Neural cell (in vitro differentiated cells): ENCODE results near the gene AGBL1. TPM values are rescaled to one million over a fixed set of nuclear protein-coding genes. Genes with fewer than 3 reads are reported as not detected.

ENCODE experiments used
- H2AFZ ChIP-seq: fragments of 200-600, 300-800 bp; sonication (generic), shearing (Covaris generic); 2 replicates; pipeline ENCODE4 v1.6.0; 2014; ENCODE audit warnings: low read depth, mild to moderate bottlenecking, antibody characterized with exemption, low read length, moderate library complexity
- H3F3A ChIP-seq: fragments of 200-600 bp; shearing (Covaris generic); 2 replicates; pipeline ENCODE4 v1.6.1; 2016; ENCODE audit warnings: mild to moderate bottlenecking, moderate library complexity, mixed read lengths, antibody characterized with exemption, low read length; ENCODE audit not compliant: insufficient read depth, poor library complexity, severe bottlenecking
- H3K27ac ChIP-seq: fragments of 200-600, 300-800 bp; sonication (generic), shearing (Covaris generic); 2 replicates; pipeline ENCODE4 v1.5.1; 2014; ENCODE audit warnings: mild to moderate bottlenecking, low read length, moderate library complexity
- H3K27me3 ChIP-seq: fragments of 300-800, 200-600 bp; sonication (generic), shearing (Covaris generic); 2 replicates; pipeline ENCODE4 v1.6.0; 2014; ENCODE audit warnings: mild to moderate bottlenecking, low read depth, low read length, moderate library complexity; ENCODE audit not compliant: insufficient read depth
- H3K36me3 ChIP-seq: fragments of 300-800, 200-600 bp; sonication (generic), shearing (Covaris generic); 2 replicates; pipeline ENCODE4 v1.5.1; 2014; ENCODE audit warnings: mild to moderate bottlenecking, antibody characterized with exemption, low read length, moderate library complexity; ENCODE audit not compliant: insufficient read depth
- H3K4me2 ChIP-seq: fragments of 300-800, 200-600 bp; sonication (generic), shearing (Covaris generic); 2 replicates; pipeline ENCODE4 v1.6.0; 2014; ENCODE audit warnings: mild to moderate bottlenecking, low read length
- H3K4me3 ChIP-seq: fragments of 300-800, 200-600 bp; sonication (generic), shearing (Covaris generic); 2 replicates; pipeline ENCODE4 v1.5.1; 2014; ENCODE audit warnings: mild to moderate bottlenecking, low read length, moderate library complexity
- H3K79me2 ChIP-seq: fragments of 200-600 bp; shearing (Covaris generic); replicated peaks from 2 replicates; pipeline ENCODE4 v1.6.0; 2014; ENCODE audit warnings: mild to moderate bottlenecking, low read length, moderate library complexity; ENCODE audit not compliant: insufficient read depth
- H3K9ac ChIP-seq: fragments of 300-800, 200-600 bp; sonication (generic), shearing (Covaris generic); 2 replicates; pipeline ENCODE4 v1.6.1; 2016; ENCODE audit warnings: mild to moderate bottlenecking, low read length, mixed read lengths
- H3K9me2 ChIP-seq: fragments of 200-600 bp; shearing (Covaris generic); 2 replicates; pipeline ENCODE4 v1.6.1; 2016; ENCODE audit warnings: mild to moderate bottlenecking, low read length, mixed read lengths; ENCODE audit not compliant: insufficient read depth
- H3K9me3 ChIP-seq: fragments of 200-600, 300-800 bp; sonication (generic), shearing (Covaris generic); 2 replicates; pipeline ENCODE4 v1.6.1; 2016; ENCODE audit warnings: mild to moderate bottlenecking, mixed run types, low read length, moderate library complexity, mixed read lengths
- H4K20me1 ChIP-seq: fragments of 200-600 bp; shearing (Covaris generic); 2 replicates; pipeline ENCODE4 v1.6.1; 2016; ENCODE audit warnings: mild to moderate bottlenecking, mixed run types; ENCODE audit not compliant: insufficient read depth
- EP300 ChIP-seq: fragments of 450-650 bp; conservative IDR thresholded peaks from 2 replicates; pipeline ENCODE4 v1.6.1; 2014; ENCODE audit warnings: antibody characterized with exemption, mild to moderate bottlenecking, moderate library complexity; ENCODE audit not compliant: poor library complexity, severe bottlenecking
- EZH2 ChIP-seq: fragments of 200-600, 300-800 bp; shearing (Covaris generic), sonication (generic); IDR thresholded peaks from 2 replicates; pipeline ENCODE4 v1.6.1; 2014; ENCODE audit warnings: antibody characterized with exemption, low read length, borderline replicate concordance, mild to moderate bottlenecking; ENCODE audit not compliant: insufficient read depth, poor library complexity, severe bottlenecking
- MXI1 ChIP-seq: fragments of 450-650 bp; conservative IDR thresholded peaks from 2 replicates; pipeline ENCODE4 v1.6.1; 2014; ENCODE audit warnings: antibody characterized with exemption, mild to moderate bottlenecking; ENCODE audit not compliant: poor library complexity, severe bottlenecking
- POLR2AphosphoS5 ChIP-seq: IDR thresholded peaks from 2 replicates; pipeline ENCODE4 v1.6.1; 2012
- RAD21 ChIP-seq: fragments of 450-650 bp; conservative IDR thresholded peaks from 2 replicates; pipeline ENCODE4 v1.6.1; 2014; ENCODE audit warnings: antibody characterized with exemption, mild to moderate bottlenecking, moderate library complexity
- SMC3 ChIP-seq: fragments of 450-650 bp; conservative IDR thresholded peaks from 2 replicates; pipeline ENCODE4 v1.6.1; 2014; ENCODE audit warnings: antibody characterized with exemption, mild to moderate bottlenecking, moderate library complexity; ENCODE audit not compliant: poor library complexity
- TAF1 ChIP-seq: IDR thresholded peaks from 2 replicates; pipeline ENCODE4 v1.6.1; 2012; ENCODE audit warnings: low read depth
- polyA plus RNA-seq: library from polyadenylated mRNA; depleted of rRNA; stranded (reverse); fragments of >200 nt; gene quantifications from 2 replicates; pipeline ENCODE4 v1.2.3, GENCODE V29; 2014
- TF ChIP-seq, protein P1 (sequence below): fragments of 450-650 bp; IDR thresholded peaks from 2 replicates; pipeline ENCODE4 v1.5.1; 2014; ENCODE audit warnings: antibody characterized with exemption, mild to moderate bottlenecking, moderate library complexity; ENCODE audit not compliant: poor library complexity, severe bottlenecking
- TF ChIP-seq, protein P2 (sequence below): IDR thresholded peaks from 2 replicates; pipeline ENCODE4 v1.6.1; 2012; ENCODE audit warnings: borderline replicate concordance

The AGBL1 gene
- polyA plus RNA-seq, 1 donor from 2014 or later, result 0.12 TPM

DNA sequence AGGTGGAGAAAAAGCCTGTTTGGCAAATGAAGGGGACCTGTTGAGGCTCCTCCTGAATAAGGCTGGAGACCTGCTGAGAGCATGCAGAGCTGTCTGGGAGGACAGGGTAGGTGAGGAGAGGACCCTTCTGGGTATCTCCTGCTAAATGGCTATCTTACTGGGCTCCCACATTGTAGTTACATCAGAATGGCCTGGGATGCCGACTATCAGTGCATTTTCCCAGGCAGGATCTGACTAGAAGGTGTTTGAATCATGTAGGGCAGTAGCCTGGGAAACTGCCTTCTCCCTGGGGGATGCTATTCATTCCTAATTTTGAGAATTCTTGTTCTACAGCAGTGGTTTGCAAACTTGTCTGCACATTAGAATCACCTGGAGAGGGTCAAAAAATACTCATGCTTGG, 631 bp downstream of the AGBL1 start:
- Histone ChIP-seq H4K20me1 (no peaks in the 10 kb centered on the region), H3K9me3 (no peaks in the 10 kb centered on the region), H3K27ac (no peak overlapping the region), H3K36me3 (no peaks in the 10 kb centered on the region), H3K9ac (no peak overlapping the region), H2AFZ (no peak overlapping the region), H3K27me3 (no peaks in the 10 kb centered on the region), H3K4me2 (no peak overlapping the region), H3K79me2 (no peaks in the 10 kb centered on the region), H3K4me3 (no peak overlapping the region), H3K9me2 (no peaks in the 10 kb centered on the region), H3F3A (no peaks in the 10 kb centered on the region)
- TF ChIP-seq SMC3, result no peak
- no peak for TF ChIP-seq TAF1
- no peak for TF ChIP-seq EP300
- TF ChIP-seq, protein P1, sequence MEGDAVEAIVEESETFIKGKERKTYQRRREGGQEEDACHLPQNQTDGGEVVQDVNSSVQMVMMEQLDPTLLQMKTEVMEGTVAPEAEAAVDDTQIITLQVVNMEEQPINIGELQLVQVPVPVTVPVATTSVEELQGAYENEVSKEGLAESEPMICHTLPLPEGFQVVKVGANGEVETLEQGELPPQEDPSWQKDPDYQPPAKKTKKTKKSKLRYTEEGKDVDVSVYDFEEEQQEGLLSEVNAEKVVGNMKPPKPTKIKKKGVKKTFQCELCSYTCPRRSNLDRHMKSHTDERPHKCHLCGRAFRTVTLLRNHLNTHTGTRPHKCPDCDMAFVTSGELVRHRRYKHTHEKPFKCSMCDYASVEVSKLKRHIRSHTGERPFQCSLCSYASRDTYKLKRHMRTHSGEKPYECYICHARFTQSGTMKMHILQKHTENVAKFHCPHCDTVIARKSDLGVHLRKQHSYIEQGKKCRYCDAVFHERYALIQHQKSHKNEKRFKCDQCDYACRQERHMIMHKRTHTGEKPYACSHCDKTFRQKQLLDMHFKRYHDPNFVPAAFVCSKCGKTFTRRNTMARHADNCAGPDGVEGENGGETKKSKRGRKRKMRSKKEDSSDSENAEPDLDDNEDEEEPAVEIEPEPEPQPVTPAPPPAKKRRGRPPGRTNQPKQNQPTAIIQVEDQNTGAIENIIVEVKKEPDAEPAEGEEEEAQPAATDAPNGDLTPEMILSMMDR, result no peak
- no peak for TF ChIP-seq RAD21
- TF ChIP-seq, protein P2, sequence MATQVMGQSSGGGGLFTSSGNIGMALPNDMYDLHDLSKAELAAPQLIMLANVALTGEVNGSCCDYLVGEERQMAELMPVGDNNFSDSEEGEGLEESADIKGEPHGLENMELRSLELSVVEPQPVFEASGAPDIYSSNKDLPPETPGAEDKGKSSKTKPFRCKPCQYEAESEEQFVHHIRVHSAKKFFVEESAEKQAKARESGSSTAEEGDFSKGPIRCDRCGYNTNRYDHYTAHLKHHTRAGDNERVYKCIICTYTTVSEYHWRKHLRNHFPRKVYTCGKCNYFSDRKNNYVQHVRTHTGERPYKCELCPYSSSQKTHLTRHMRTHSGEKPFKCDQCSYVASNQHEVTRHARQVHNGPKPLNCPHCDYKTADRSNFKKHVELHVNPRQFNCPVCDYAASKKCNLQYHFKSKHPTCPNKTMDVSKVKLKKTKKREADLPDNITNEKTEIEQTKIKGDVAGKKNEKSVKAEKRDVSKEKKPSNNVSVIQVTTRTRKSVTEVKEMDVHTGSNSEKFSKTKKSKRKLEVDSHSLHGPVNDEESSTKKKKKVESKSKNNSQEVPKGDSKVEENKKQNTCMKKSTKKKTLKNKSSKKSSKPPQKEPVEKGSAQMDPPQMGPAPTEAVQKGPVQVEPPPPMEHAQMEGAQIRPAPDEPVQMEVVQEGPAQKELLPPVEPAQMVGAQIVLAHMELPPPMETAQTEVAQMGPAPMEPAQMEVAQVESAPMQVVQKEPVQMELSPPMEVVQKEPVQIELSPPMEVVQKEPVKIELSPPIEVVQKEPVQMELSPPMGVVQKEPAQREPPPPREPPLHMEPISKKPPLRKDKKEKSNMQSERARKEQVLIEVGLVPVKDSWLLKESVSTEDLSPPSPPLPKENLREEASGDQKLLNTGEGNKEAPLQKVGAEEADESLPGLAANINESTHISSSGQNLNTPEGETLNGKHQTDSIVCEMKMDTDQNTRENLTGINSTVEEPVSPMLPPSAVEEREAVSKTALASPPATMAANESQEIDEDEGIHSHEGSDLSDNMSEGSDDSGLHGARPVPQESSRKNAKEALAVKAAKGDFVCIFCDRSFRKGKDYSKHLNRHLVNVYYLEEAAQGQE, result no peak
- TF ChIP-seq EZH2, result no peak

DNA sequence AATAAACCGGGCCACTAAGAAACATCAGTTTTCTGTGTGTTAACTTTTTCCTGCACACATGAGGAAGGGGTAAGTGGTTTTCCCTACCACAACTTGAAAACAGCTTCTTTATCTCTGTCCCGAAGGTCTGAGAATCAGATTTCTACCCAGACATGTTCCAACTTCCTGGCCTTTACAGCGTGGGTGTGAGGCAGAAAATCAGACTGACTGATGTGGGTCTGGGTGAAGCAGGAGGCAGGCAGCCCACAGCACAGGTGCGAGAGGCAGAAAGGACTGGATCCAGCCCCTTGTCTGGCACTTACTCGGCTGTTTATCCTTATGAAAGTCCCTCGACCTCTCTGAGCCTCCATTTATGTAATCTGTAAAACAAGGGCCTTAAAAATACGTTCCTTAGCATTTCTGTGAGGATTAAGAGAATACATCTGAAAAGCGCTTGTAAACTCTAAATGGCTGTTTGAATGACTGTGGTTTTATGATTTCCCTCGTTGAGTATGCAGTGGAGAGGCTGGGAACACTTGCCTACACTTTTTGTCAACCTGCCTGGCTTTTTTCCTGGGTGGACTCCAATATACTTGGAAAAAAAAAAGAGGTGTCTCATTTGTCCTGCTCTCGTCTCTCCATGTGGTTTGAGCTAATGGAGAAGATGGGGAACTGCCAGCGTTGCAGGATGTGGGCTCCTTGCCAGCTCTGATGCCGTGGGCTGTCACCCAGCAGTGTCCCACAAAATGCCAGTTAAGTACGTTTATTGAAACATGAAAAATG, 3.1 kb downstream of the AGBL1 start:
- no peak overlapping the region for H3K4me3 ChIP-seq
- no peaks in the 10 kb centered on the region for H3F3A ChIP-seq
- no peak for TF ChIP-seq SMC3
- no peaks in the 10 kb centered on the region for H3K36me3 ChIP-seq
- H3K9ac ChIP-seq, result no peak overlapping the region
- no peak overlapping the region for H3K4me2 ChIP-seq
- H3K27ac ChIP-seq, result no peak overlapping the region
- H2AFZ ChIP-seq, result no peak overlapping the region
- no peaks in the 10 kb centered on the region for H4K20me1 ChIP-seq
- H3K79me2 ChIP-seq, result no peaks in the 10 kb centered on the region
- H3K27me3 ChIP-seq, result no peaks in the 10 kb centered on the region
- no peaks in the 10 kb centered on the region for H3K9me3 ChIP-seq
- no peaks in the 10 kb centered on the region for H3K9me2 ChIP-seq

DNA sequence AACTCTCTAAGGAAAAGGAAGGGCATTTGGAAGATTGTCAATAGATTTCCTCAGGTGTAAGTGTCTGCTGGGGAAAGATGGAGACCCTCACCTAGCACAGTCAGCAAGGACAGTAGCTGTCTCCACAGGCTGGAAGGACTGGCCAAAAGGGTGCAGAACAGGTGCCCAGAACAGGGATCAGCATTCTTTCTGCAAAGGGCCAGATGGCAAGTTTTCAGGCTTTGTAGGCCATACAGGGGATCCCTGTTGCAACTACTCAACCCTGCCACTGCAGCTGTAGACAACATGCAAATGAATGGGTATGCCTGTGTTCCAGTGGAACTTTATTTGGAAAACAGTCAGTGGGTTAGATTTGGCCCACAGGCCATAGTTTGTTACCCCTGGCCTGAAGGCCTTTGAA, 8.1 kb downstream of the AGBL1 start:
- Histone ChIP-seq H2AFZ (no peak overlapping the region), H3K4me3 (no peak overlapping the region), H3K9ac (no peak overlapping the region), H3K27me3 (no peaks in the 10 kb centered on the region), H3K27ac (no peak overlapping the region), H3K36me3 (no peaks in the 10 kb centered on the region), H3K9me3 (no peaks in the 10 kb centered on the region), H3K79me2 (no peaks in the 10 kb centered on the region), H3K9me2 (no peaks in the 10 kb centered on the region), H4K20me1 (no peaks in the 10 kb centered on the region), H3F3A (no peaks in the 10 kb centered on the region), H3K4me2 (no peak overlapping the region)
- TF ChIP-seq TAF1 (no peak), POLR2AphosphoS5 (no peak), SMC3 (no peak), EZH2 (no peak), MXI1 (no peak), EP300 (no peak), RAD21 (no peak)
- TF ChIP-seq, protein P1, result no peak
- TF ChIP-seq, protein P2, result no peak
